ENCODE measurements around the gene KCNJ18.
"Not testable (repeated sequence)": the region's sequence is repeated elsewhere in the genome, so short reads cannot be mapped to it uniquely, and the experiment has no call there.

- TF ChIP-seq, protein P1, sequence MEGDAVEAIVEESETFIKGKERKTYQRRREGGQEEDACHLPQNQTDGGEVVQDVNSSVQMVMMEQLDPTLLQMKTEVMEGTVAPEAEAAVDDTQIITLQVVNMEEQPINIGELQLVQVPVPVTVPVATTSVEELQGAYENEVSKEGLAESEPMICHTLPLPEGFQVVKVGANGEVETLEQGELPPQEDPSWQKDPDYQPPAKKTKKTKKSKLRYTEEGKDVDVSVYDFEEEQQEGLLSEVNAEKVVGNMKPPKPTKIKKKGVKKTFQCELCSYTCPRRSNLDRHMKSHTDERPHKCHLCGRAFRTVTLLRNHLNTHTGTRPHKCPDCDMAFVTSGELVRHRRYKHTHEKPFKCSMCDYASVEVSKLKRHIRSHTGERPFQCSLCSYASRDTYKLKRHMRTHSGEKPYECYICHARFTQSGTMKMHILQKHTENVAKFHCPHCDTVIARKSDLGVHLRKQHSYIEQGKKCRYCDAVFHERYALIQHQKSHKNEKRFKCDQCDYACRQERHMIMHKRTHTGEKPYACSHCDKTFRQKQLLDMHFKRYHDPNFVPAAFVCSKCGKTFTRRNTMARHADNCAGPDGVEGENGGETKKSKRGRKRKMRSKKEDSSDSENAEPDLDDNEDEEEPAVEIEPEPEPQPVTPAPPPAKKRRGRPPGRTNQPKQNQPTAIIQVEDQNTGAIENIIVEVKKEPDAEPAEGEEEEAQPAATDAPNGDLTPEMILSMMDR (IDR thresholded peaks at IDR 0.05; ENCODE audit: low read length), result not testable (repeated sequence)
- TF ChIP-seq EZH2 (IDR thresholded peaks at IDR 0.05; ENCODE audit: borderline replicate concordance, low read length), result not testable (repeated sequence)
Measured at GRCh38 chr17:21718971-21719370, 26.6 kb downstream of the KCNJ18 start.

All from OCI-LY1 (cell line).